Activated T-cell treated with anti-CD3 and anti-CD28 coated beads for 4 hours (primary cell): ENCODE measurements around the gene ZFR2.
"Not testable (repeated sequence)": the region's sequence is repeated elsewhere in the genome, so short reads cannot be mapped to it uniquely, and the experiment has no call there.

ENCODE experiments used
- DNase-seq: peaks from one replicate; pipeline ENCODE4 v3.0.0-alpha.2; 2020

ZFR2 gene

DNA sequence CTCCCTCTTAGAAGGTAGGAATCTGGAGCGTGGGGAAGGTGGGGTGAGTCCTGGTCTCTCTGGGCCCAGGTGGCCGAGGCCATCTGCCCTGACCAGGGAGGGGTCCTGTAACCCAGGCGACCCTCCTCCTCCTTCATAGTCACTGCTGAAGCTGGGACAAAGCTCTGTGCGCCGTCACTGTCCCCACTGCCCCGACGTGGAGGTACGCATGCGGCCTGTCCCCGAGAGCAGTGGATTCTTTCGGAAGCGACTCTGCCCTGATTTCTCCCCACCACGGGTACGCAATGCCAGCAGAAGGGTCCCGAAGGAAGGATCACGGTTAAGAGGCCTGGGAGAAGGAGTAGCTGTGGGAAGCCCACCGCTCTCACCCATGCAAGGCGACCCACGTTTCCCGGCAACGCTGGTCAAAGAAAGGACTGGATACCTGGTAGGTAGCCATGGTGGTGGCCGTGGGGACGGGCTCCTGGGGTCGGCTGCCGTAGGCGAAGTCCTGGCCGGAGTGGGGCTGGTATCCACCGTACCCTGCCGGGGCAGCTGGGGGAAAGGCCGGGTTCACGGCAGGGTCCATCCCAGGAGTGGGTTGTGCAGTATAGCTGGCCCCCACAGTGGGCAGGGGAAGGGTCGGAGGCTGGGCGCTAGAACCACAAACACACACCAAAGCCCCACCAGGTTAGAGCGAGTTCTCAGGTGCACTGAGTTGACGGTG, 34.3 kb downstream of the ZFR2 start:
- no peak for DNase-seq

DNA sequence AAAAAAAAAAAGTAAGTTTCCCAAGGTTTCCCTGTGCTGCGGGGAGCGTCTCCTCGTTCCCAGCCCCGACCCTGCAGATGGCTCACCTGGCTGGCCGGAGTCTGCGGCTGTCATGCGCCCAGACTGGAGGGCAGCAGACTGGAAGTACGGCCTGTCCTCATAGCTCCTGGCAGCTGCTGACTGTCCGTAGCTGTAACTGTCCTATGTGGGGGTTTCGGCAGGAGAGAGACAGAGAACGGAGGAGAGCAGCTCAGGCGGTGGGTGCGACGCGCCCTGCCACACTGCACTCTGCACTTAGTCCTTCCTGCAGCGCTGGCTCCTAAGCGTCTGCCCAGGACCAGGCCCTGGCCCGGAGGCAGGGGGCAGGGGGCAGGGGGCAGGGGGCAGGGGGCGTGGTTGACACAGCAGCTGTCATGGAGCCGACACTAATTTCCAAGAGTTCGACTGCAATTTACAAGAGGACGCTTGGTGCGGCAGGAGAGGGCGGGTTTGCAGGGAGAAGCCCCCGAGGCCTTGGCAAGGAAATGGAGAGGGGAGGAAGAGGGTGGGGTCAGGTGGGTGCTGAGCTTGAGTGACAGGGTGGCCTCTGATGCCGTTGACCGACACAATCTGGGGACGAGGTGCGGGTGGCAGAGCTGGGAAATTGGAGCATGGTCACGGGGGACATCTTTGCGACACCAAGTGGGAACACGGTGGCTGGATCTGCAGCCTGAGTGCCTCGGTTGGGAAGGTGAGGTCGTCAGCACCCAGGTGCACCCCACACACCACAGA, 35.1 kb downstream of the ZFR2 start:
- no peak for DNase-seq

DNA sequence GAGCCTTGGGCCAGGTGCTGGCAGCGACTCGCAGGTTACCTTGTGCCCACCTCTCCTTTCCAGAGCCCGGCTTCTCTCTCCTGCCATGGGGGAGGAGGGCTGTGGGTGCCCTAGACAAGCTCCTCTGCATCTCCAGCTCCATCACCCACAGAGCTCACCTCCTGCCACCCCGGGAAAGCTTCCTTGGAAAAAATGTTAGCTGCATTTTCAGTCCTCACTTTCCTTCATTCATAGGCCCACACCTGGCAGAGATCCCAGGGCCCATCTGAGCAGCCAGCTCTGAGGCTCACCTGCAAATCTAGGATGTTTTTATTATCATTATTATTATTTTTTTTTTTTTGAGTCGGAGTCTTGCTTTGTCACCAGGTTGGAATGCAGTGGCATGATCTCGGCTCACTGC, 36.8 kb downstream of the ZFR2 start:
- DNase-seq: no peak

DNA sequence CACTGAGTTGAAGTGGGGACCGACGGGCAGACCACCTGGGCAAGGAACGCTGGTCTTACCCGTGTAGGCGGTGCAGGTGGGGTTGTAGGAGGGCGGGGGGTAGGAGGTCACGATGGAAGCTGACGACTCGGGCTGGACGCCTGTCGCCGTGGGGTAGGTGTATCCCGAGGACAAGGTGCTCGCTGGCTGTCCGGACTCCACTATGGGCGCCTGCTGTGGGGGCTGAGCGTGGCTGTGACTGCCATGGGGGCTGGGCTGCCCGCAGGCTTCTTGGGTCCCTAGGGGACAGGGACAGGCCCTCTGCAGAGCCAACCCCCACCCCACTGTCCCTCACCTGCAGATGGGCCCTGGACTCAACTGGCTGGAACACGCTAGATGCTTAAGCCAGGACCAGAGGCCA, 37.2 kb downstream of the ZFR2 start:
- no peak for DNase-seq

DNA sequence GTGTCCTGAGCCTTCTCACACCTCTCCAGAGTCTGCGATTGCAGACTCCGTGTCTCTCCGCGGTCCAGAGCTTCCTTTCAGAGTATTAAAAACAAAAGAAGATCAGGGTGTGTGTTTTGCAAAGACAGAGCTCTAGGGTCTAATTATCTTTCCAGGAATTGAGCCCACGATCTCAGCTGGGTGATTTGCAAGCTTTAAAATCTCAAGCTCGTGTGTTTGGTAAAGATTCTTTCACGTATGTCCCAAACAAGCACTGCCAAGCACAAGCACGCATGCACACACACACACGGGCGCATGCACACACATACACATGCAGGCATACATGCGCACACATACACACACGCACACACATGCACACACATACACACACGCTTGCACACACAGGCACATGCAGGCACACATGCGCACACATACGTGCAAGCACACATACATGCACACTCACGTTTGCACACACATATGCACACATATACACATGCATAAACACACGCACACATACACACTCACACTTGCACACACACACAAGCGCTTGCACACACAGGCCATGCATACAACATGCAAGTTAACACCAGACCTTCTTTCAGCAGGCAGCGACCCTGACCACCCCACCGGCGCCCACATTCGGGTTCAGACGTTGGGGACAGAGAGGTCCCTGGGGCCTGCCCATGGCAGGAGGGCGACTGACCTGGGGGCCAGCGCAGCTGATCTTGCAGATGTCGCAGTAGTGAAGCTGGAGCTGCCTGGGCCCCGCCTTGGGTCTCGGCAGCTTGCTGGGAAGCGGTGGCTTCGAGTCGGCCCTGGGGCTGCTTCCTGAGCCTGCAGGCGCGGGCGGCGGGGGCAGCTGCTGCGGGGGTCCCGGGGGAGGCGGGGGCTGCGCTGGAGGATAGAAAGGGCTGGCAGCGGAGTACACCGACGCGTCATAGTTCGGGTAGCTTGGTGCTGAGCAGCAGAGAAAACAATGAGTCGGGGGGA, 37.9 kb downstream of the ZFR2 start:
- no peak for DNase-seq

DNA sequence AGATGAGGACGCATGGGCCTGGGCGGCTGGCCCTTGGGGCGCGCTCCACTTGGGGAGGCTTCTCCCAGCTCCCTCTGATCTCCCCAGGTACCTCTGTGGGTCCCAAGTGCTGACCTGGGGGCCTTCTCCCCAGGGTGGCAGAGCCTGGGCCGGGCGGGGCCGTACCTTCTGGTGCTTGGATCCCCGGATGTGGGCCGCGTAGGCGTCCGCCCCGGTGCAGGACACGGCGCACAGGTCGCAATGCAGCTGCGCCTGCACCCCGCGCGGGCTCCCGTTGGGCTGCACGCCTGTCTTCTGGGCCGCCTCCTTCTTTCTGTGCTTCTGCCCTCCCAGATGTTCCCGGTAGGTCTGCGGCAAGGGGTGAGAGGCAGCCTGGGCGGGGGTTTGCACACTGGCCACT, 41.5 kb downstream of the ZFR2 start:
- no peak for DNase-seq

DNA sequence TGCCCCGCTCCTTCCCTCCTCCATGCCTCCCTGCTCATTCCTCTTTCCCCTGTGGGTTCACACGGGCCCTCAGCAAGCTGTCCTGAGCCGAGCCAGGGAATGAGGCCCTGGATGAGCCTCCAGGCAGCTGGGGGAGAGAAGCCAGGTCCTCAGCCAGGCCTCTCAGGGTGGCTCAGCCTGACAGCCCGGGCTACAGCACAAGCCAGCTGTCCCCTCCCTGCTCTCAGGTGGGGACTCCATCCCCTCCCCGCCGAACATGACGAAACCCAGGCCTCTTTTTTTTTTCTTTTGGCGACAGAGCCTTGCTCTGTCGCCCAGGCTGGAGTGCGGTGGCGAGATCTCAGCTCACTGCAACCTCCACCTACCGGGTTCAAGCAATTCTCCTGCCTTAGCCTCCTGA, 42.7 kb downstream of the ZFR2 start:
- DNase-seq: no peak

DNA sequence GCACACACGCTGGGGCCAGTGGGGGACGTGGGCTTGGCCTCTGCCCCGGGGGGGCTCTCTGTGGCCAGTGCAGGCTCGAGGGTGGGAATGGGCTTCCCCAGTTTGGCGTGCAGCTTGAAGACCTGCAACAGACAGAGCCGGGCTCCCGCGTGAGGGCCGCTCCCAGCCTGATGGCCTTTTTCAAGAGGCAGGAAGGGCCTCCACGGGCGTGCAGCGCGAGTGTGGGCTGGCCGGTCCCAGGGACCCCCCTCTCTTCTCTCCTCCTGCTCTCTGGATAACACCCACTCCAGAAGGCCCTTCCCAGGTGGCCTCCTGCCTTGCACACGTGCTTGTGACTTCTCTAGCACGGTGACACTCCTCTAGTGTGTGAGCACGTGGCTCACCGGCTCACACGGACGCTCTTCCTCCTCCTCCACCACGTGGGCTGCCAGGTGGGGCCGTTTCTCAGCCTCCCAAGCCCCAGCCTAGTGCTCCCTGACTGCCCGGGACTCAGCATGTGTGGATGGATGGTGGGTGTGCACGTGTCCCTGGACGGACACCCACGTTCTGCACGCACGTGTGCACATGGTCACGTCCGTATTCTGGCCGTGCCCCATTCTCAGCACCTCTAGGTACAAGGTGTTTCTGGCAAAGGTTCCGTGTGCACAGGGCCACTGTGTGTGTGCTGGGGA, 43.4 kb downstream of the ZFR2 start:
- DNase-seq: no peak

DNA sequence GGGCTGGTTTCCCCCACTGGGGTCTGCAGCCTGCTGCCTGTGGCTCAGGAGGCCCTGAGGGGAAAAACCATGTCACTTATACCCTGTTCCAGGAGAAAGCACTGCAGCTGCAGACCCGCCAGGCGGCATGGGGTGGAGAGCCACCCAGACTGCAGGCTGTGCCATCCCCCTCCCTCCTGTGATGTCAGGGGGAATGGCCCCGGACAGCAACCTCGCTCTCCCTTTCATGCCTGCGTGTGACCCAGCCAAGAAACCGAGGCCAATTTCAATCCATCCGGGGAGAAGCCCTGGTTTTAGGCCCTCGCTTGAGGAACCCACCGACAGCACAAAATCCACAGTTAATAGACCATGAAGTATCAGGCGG, 45.5 kb downstream of the ZFR2 start:
- no peak for DNase-seq

DNA sequence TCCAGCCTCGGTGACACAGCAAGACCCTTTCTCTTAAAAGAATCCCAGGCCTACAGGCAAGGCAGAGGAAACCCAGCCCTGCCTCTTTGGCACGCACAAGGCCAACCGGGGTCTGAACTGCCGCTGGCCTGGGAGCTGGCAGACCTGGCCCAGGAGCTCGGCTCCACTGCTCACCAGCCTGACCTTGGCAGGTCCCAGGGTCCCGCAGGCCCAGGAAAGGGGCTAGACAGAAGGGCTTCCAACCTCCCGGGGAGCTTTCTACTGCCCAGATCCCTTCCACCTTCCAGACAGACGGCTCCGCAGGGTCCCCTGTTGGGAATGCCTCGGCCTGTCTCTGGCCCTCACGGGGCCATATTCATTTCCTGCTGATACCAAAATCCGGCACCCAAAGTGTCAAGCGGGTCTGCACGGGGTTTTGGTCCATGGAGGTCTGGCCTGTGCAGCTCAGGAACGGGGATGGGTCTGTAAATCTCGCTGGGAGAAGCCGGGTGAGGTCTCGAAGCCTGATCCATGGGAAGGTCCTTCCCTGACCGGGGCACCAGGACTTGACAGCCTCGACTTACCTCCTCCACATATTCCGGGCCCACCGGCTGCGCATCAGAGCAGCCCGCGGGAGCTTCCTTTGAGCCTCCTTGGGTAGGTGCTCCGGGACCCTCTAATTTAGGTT, 46.0 kb downstream of the ZFR2 start:
- DNase-seq: no peak

DNA sequence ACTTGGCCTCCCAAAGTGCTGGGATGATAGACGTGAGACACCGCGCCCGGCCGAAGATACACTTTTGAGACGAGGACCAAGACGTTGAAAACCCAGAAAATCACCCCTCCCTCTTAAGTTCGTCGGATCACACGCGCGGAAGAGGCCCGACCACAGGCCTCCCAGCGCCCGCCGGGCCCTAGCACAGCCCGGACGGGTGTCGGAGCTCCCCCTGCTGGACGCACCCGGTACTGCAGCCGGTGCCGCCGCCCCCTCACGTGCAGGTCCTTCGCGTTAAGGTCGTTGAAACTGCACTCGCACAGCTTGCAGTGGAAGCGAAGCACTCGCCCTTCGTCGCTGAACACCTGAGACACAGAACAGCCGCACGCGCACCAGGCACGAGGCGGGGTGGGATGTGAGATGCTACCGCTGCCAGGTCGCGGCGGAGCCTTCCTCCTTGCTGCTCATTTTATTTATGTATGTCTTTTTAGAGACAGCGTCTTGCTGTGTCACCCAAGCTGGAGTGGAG, 46.9 kb downstream of the ZFR2 start:
- DNase-seq: peak; percentile 90

DNA sequence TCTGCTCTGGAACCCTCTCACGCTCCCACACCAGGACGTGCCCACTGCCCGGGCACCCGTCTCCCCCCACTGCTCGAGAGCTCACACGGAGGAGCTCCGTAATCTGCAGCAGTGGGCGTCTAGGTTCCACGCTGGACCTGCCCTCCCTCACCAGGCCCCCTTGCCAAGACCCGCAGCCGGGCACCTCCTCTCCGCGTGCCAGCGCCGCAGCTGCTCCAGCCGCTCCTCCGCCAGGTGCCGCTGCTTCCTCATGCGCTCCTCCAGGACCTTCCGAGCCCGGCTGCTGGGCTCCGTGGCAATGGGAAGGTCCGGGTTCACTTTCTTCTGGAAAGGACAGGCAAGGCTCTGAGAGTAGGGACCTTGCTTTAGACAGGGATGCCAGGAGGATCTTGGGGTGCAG, 47.7 kb downstream of the ZFR2 start:
- no peak for DNase-seq

DNA sequence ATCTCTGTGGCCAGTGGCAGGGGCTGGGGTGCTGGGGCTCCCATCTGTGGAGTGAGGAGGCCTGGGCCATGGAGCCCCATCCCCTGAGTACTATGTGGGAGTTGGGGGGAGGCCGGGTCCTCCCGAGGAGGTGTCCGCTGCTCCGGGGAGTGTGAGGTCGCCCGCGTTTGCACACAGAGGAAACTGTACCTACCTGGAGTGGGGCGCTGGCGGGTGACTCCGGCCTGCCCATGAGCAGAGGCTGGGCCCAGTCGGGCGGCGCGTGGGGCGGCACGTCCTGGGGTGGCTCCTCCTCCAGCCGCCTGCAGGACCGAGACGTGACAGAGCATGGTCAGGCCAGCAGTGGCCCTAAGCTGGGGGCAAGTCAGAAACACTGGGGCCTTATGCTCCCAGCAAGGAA, 48.8 kb downstream of the ZFR2 start:
- DNase-seq: no peak

DNA sequence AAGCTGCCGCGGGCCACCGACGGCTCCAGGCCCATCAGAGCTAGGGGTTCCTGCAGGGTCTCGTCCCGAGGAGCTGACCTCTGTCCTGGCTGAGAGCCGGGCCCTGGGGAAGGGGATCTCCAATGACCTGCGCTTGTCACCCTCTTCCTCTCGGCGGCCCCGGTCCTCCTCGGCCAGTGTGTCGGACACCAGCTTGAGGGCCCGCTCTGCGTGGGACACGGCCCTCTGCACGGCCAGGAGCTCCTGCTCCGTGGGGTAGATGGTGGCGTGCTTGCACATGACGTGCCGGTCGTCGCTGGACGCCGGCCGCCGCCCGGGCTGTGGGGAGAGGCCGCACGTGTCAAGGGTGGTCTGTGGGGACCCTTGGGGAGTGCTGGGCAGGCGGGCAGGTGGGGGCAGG, 49.9 kb downstream of the ZFR2 start:
- DNase-seq: no peak

DNA sequence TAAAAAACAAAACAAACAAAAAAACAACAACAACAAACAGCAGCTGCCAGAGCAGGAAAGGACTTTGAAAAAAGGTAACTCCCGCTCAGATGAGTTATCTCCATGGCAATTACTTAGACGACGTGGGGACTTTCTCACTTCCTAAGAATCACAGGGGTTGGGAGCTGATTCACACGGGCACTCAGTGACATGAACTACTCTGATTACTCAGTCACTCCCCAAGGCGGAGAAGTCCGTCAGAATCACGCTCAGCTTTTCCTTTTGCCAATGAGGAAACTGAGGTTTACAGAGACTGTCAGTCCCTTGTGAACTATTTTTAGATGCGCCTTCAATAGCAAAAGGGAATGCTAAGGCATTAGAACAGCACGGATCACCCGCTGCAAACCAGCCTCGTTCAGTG, 50.4 kb downstream of the ZFR2 start:
- no peak for DNase-seq

DNA sequence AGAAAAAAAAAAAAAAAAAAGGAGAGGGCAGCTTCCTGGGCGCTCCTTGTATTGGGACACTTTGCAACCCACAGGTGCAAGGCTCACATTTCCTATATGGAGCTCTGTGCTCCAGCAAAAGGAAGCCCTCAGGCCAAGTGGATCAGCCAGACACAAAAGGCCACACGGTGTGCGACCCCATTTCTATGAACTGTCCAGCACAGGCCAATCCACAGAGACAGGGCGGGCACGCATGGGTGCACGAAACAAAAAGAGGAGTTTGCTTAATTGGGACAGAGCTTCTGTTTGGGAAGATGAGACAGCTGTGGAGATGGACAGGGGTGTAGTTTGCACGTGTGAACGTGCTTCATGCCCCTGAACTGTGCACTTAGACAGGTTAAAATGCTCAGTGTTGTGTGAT, 51.1 kb downstream of the ZFR2 start:
- no peak for DNase-seq

DNA sequence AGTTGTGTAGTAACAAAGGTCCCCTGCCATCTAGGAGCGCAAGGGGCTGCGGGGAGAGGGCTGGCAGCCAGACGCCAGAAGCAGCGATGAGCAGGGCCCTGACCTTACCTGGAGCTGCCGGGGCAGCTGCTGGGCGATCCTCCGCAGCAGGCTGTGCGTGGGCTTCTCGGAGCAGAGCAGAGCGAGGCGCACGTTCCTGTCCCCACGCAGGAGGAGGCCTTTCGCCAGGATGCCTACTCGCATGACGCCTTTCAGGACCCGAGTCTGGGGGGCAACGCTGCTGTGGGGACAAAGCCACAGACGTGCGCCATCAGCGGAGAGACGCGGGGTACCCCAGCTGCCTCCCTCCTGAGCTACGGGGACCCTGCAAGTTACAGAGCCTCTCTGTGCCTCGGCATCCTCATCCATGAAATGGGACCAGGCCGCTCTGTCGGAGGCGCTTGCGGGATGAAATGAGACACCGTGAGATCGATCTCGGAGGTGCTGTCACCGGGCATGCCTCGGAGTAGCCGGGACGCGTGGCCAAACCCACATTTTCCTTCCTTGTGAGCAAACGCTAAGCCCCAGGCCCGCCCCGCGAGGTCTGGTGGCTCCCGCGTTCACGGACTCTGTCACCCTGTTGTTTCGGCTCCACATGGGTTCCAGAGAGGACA, 52.1 kb downstream of the ZFR2 start:
- DNase-seq: no peak

DNA sequence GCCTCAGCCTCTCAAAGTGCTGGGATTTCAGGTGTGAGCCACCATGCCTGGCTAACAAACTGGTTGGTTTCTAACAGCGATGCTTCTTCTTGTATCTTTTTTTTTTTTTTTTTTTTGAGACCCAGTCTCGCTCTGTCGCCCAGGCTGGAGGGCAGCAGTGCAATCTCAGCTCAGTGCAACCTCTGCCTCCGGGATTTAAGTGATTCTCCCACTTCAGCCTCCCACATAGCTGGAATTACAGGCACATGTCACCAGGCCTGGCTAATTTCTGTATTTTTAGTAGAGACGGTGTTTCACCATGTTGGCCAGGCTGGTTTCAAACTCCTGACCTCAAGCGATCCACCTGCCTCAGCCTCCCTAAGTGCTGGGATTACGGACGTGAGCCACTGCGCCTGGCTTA, 52.7 kb downstream of the ZFR2 start:
- DNase-seq: not testable (repeated sequence)

DNA sequence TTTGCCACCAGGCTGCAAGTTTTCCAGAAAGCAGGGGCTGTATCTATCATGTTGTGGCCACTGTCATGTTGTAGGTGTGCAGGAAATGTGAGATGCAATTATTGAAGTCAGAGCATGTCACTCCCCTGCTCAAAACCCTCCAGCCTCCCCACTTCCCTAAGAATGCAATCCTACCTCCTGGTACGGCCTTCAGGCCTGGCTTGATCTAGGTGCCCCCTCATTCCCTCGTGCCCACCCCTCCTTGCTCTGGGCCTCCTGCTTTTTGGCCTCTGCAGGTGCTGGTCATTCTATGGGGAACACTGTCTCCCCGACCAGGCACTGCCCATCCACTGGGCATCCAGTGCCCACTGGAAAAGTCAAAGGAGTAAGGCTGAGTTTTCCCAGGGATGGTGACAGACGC, 54.2 kb downstream of the ZFR2 start:
- DNase-seq: no peak

DNA sequence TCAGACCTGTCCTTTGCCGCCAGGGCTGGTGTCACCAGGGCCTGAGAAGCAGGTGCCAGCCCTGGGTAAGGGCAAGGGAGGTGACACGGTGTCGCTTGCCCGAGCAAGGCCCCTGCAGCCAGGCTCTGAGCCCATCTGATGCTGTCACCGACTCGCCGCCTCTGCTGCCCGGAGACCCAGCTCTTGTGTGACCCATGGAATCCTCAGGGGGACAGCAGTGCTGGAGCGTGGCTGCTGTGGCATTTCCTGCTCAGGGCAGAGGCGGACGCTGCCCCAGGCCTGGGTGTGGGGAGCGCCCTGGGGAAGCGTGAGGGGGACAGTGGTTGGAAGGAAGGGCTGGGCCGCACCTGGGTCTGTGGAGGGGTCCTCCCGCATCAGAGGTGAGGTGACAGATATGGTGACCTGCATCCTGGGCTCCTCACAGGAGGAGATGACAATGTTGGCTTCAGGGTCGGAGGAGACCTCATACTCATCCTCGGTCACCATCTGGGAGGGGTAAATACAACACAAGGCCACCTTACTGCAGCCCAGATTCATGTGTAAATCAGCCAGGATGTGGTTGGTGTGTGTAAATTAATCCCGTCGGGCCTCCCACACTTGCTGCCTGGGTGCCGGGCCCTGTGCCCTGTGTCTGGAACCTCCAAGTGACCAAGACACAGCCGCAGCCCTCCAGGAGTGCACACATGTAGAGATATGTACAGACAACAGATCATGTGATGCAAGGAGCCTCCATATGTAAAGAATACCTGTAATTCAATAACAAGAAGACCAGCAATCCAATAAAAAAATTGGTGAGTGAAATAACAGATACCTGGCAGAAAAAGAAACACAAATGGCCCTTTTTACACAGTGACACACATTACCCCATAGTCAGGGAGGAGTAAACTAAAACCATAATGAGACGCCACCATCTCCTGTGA, 55.1 kb downstream of the ZFR2 start:
- no peak for DNase-seq
